Stimulated activated CD4-positive, alpha-beta T cell treated with anti-CD3 and anti-CD28 coated beads, Interleukin-1b, Interleukin-23, amount 100 ng/mL, for 24 hours (primary cell): Measurements from ENCODE around the gene NKX3-2.
"Not testable (repeated sequence)": the region's sequence is repeated elsewhere in the genome, so short reads cannot be mapped to it uniquely, and the experiment has no call there.

Experiments used
- DNase-seq, 4 experiments: peaks; one replicate each; pipeline ENCODE4 v3.0.0-alpha.2; 2020; ENCODE audit warnings: low read depth in 4 of 4, low spot score in 1 of 4

NKX3-2 gene

DNA sequence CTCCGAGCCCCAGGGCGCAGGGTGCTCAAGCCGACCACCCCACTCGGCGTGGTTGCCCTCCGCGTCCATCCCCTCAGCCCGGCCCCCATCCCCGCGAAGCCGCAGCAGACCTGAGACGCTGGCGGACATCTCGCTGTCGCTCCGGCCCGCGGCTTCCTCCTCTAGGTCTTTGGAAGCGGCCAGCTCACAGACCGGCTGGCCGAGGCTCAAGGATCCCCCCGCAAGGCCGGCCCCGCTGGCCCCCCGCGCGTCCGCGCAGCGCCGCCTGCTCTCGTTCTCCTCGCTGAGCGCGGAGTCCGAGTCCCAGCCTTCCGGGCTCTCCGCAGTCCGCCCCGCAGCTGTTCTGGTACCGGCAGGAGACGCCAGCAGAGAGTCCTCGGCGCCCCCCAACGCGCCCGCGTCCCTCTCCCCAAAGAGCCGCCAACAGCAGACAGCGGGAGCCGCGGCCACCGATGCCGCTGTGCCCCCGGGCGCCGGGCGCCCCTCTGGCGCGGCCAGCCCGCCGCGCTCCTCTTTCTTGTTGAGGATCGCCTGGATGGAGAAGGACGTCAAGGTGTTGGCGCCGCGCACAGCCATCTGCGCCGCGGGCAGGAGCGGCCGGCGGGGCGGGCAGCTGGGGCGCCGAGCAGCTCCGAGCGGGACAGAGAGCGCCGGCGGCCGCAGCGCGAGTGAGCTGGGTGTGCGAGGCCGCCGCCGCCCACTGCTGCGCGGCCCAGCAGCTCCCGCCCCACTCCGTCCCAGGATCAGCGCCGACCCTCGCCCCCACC is at the start of gene NKX3-2:
NKX3-2 (minus strand) TSS at position 670 of the 767 bp plus-strand sequence; CDS start at position 576, 94 bp downstream.
- no peak for DNase-seq

DNA sequence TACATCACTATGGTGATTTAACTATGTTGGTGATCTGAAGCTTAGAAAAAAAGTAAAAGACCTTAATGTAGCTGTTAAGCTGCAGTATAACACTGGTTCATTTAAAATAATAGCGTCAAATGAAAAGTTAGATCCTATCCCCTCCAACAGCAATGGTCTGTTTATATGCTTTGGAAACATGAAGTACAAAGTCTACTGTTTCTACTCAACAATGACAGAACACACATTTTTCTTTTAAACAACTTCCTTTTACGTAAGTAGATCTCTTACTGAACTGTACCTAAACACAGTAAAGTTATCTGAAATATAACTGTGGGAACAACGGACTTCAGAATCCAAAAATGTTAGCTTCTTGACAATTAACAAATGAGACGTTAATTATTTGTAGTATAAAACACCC is 47.9 kb upstream of the NKX3-2 start:
- DNase-seq, result no peak

DNA sequence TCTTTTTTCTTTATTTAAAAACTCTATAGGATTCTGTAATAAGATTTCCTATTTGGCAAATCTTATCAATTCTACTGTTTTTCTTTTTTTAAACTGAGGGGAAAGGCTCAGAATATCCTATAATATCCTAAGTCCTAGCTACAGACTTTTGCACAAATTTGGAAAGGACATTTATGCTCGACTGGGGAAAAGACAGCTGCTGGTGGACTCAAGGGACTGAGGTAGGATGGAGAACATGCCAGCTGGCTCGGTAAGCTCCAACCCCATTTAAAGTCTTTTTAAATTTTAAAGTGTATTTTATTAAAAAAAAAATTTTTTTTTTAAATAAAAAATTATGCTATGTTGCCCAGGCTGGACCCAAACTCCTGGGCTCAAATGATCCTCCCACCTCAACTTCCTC is 46.5 kb upstream of the NKX3-2 start:
- DNase-seq, result no peak

DNA sequence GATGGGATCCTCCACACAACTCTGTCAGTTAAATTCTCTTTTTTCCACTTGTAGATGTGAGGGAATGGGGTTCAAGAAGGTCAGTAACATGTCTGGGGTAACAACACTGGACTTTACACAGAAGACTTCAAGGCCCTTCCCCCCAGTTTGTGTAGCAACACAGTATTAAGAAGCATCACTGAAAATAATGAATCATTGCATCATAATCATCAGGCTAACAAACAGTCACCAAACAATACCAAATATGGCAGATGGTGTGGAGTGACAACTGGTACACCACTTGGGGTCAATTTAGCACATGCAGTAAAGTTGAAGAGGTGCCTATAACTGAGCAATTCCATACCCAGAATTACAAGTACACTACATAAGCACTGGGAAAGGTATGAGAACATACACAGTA is 44.6 kb upstream of the NKX3-2 start:
- DNase-seq, result no peak

DNA sequence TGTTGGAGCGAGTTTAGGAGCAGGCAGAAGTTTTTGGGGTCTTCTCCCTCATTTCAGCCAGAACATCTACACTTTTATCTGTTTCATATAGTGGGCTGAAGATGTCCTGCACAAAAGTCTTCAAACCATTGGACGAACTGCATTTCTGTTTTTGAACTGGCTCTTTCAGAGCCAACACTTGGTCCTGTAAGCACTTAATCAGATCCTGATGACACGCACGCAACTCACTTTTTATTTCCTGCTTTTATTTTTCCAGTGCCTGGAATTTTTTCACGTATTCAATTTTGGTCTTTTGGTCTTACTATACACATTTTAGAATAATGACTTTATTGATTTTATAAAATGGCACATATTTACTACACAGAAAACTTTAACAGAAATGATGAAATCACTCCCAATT is 40.2 kb upstream of the NKX3-2 start:
- DNase-seq, result no peak

DNA sequence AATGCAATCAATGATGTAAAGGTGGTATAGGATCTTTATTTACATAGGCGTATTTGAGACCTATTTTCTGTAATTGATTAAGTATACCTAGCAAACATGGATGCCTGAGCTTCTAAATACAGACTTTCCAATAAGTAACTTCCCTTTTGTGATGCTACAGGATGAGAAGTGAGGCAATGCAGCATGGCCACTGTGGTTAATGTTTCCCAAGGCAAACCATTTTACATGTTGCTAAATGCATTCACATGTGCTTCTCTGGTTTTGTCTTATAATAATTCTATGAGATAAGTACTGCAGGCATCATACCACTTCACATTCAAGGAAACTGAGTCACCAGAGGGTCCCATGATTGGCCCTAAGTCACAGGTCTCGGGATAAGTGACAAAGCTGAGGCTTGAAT is 35.7 kb upstream of the NKX3-2 start:
- DNase-seq, result no peak

DNA sequence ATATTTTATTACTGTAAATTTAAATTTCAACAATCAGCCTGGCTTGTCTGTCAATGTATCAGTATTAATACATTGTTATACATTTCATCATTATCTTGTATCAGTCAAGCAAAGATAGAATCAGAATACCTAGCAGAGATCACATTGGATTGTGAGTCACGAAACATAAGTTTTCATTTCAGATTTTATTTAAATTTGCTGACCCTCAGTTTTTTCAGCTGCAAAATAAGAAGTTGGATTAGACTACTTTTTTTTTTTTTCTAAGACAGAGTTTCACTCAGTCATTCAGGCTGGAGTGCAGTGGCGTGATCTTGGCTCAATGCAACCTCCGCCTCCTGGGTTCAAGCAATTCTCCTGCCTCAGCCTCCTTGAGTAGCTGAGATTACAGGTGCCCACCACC is 33.4 kb upstream of the NKX3-2 start:
- no peak for DNase-seq

DNA sequence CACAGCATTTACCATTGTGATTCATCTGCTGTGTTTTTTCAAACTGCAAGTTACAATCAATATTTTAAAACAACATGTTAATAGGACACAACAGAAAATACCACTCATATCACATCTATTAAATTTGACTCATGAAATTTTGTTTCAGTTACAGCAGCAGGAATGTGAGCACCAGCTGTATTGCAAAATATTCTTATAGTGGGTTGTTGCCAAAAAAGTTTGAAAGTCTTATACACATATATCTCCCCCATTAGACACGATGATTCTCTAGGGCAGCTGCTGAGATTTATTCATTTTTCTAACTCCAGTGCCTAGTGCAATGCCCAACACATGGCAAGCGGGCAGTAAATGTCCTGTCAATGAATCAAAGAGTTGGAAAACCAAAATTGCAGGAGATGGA is 26.6 kb upstream of the NKX3-2 start:
- no peak for DNase-seq

DNA sequence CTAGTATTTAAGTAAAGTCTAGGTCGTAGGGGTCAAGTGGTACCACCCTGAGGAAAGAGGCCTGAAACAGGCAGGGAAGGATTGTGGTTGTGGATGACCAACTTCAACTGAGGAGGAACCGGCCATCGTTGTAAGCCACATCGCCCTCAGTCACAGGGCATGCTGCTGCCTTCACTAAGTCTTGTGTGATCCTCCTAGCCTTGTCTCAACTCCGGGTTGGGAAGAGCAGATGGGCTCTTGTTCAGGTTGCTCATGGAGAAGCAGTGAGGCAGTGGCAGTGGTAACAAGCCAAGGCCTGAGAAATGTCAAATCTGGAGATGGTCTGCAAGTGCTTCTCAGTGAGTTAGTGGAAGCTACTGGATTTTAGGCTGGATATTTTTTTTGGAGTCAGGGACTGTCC is 22.8 kb upstream of the NKX3-2 start:
- no peak for DNase-seq

DNA sequence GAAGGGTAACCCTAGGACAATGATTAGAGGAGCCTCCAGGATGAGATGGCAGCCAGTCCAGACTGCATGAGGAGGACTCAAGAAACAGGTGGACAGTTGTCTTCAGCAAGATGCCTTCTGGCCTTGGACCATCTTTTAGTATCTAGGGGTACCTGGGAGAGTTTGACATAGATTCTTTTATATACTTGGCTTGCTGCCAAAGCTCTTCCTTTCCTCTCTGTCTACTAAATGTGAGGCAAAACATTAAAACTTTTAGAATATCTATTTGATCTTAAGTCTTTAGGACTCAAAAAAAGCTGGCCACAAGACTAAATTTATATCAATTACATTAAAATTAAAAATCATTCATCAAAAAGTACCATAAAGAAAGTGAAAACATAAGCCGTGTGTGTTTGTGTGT is 18.6 kb upstream of the NKX3-2 start:
- no peak for DNase-seq

DNA sequence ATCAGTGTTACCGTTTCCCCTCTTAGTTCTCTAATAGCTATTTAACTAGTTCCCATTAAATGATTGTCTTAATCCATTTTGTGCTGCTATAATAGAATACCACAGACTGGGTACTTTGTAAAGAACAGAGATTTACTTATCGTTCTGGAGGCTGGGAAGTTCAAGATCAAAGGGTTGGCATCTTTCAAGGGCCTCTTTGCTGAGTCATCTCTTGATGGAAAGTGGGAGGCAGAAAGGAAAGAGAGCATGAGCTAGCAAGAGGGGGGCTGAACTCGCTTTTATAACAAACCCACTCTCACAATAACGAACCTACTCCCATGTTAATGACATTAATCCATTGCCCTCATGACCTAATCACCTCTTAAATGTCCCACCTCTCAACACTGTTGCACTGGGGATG is 17.4 kb upstream of the NKX3-2 start:
- no peak for DNase-seq

DNA sequence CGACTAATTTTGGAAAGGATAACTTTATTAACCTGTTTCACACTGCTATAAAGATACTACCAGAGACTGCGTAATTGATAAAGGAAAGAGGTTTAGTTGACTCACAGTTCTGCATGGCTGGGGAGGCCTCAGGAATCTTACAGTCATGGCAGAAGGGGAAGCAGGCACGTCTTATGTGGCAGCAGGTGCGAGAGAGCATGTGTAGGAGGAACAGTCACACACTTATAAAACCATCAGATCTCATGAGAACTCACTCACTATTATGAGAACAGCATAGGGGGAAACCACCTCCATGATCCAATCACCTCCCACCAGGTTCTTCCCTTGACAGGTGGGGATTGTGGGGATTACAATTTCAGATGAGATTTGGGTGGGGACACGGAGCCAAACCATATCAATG is 15.8 kb upstream of the NKX3-2 start:
- not testable (repeated sequence) for DNase-seq

DNA sequence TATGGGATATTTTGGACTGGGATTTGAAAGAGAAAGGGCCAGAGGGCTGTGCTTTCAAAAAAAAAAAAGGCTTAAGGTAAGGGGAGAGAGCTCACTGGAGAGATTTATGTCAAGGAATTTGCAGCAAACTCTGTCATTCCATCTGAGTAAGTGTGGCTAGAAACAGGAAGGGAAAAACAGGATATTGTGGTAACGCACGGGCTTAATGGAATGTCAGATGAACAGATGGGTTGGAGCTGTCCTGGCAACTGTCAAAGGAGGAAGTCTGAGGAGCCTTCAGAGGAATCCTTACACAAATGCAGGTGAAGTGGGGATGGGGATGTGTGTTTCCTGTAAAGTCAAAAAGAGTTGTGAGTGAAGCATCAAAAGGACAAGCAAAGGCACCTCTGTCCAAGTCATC is 15.1 kb upstream of the NKX3-2 start:
- no peak for DNase-seq

DNA sequence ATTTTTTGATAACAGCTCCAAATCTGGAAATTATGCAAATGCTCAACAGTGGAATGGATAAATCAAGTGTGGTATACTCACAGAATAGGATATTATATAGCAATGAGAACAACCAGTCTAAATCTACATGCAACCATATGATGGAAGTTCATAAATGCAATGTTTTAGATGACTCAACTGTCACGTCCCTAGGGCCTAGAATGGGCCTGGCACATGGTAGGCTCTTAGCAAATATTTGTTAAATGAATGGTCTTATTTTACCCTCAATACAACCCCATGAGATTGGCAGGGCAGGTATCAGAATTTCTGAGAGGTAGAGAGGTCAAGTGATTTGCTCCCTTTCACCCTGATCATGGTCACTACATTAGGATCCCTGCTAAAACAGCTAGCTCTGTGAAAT is 14.6 kb upstream of the NKX3-2 start:
- no peak for DNase-seq

DNA sequence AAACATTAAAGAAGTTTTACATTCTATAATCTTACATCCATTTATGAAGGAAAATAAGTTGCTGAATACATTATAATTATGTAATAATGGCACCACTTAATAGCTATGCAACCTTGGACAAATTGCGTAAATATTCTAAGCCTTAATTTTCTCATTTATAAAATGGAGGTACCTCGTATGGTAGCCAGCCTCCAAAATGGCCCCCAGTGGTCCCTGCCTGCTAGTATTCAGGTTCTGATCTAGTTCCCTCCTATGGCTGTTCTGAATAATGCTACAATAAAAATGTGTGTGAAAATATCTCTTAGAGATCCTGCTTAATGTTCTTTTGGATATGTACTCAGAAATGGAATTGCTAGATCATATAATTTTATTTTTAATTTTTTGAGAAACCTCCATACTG is 11.0 kb upstream of the NKX3-2 start:
- no peak for DNase-seq

DNA sequence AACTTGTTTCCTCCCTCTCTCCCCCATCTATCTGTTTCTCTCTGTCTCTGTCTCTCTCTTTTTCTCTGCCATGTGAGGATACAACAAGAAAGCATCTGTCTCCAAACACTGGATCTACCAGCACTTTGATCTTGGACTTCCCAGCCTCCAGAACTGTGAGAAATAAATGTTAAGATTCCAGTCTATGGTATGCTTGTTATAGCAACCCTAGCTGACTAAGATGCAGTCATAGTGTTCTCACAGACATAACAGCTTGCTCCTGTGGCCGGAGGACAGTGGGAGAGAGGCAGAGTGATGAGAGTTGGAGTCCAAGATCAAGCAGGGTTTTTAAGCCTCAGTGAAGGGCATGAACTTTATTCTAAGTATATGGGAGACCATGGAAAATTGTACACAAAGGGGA is 8.8 kb upstream of the NKX3-2 start:
- DNase-seq, result no peak

DNA sequence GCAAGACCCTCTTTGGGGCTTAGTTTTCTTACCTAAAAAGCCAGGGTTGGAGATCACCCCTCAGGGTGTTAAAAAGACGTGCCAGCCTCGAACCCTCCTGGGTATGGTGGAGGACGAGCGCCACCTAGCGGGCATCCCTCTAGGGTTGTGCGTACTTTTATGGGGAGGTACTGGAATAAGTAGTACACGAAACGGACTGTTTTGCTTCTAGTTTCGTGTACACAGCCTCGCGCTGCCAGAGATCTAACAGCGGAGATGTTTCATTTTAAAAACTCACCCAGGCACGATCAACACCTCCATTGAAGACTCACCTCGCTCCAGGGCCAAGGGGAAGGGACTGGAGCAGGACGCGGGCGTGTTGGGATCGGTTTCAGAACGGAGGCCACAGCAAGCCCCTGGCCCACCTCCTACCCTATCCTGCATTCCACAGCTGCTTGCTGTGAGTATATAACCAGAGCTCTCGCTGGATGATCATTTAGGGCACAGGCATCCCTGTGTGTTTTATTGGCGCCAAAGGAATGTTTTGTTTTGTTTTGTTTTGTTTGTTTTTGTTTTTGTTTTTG is 4.8 kb upstream of the NKX3-2 start:
- peak; percentile 77 to 85 (median 82) for DNase-seq

DNA sequence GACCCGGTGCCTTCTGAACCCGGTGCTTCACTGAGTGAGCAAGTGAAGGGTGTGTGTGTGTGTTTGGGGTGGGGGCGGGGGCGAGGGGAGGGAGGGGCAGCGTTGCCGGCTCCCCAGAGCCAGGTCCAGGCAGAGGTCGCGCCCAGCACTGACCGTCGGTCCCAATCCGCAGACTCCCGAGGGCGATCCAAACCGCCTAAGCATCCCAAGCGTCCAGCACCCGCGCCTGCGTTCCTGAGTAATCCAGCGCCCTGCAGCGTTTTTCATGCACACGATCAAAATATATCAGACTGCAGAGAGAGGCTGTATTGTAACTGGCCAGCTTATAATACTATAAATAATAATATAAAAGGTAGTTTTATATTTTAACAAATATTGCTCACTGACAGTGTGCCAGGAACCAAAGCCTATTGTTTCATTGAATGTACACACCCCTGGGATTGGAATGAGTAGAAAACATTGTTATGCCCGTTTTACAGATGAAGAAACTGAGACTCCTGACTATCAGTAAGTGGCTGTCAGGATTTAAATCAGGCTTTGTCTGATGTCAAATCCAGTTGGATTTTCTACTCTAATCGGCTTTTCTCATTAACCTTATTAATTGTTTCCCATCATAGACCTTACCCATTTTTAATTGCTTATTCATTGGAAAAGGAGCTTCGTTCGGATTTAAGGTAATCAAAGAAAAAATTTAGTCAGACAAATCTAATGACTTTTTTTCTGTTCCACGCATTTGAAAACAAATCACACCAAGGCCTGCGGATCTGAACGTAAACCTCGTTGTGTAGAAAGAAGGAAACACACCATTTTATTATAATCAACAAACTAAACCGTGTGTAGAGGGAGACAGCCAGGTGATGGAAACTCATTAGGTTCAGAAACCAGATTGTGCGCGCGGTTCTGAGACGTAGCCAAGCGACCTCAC is 4.0 kb upstream of the NKX3-2 start:
- no peak for DNase-seq

DNA sequence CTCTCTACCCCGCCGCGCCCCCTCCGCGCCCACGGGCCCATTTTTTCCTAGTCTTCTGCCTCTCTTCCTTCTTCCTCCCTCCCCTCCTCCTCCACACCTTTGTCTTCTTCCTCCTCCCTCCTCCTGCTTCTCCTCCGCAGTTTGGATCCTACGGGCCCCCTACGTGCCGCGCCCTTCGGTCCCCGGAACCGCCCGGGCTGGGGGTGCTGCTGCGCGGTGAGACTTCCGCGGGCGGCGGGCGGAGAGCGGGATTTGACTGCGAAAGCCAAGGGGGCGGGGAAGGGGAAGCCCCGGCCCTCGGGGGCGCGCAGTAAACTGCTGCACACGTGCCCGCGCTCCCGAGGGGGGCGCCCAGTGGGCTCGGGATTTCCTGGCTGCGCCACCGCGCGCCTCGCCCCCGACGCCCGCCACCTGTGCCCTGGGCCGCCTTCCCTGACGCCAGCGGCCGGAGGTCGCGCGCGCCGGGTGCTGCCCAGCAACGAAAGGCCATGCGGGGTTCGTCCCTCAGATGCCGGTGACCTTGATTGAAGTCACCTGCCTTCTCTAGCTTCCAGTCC is 3.3 kb upstream of the NKX3-2 start:
- no peak for DNase-seq

DNA sequence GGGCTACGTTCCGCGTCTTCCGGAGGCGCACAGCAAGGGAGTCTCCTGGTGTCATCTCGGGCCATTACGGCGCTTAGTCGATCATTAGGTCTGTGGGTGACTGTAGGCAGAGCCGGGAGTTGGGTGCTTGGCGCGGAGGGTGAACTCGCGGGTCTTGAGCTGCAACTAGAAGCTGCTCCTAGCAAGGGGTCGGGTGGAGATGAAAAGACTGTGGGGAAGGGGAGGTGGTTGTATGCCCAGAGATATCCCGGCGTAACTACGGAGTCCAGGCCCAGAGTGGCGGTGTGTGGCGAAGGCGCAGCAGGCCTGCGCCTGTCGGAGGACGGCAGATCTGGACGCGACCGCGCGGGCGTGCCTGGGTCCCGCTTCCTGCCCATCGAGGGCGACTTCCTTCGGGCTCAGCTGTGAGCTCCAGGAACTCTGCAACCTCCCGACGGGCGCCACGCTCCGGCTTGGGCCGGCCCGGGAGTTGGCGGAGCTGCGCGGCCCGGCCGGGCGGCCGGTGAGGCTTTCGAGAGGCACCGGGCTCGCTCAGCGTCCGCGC is 2.7 kb upstream of the NKX3-2 start:
- no peak for DNase-seq

DNA sequence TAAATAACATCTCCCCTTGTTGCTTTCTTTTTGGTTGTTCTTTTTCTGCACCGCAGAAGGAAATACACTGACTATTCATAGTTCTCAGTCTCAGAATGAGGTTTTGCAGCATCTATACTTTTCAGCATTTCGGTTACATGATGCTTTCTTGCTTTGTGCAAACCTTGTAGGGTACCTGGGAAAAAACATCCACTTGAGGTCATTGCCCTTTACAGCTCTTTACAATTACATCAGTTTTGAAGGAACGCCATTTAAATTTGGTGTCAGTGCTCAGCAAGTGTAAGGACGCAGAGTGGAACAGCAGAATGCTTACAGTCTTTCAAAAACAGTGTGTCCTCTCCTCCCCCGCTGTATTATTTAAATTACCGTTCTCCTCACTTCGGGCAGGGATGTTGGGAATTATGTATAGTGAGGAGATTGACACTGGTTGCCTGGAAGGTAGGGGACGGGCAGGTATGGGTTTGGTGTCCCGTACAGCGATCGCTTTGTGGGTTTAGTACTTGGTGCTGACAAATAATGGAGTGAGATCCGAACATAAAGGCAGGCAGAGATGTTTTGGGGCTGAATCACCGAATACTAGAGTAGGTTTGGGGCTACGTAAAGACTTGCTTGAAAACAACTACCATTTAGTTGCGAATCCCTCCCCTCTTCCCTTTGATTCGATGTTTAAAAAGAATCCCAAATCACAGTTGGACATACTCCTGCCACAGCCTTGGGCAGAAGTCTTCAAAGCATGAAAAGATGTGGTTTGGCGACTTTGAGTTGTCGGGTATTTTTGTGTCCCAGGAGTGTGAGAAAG is 2.0 kb upstream of the NKX3-2 start:
- DNase-seq, result no peak
